Neural progenitor cell (in vitro differentiated cells): ENCODE results near the gene C1orf115. TPM values are rescaled to one million over a fixed set of nuclear protein-coding genes. Genes with fewer than 3 reads are reported as not detected.
A peak's percentile ranks its signal among the peaks of the same experiment; 100 is the strongest.

Experiments used
- DNase-seq: peaks from one replicate; pipeline ENCODE4 v3.0.0-alpha.2; 2016; ENCODE audit warnings: low spot score
- H2AFZ ChIP-seq: fragments of 200-600 bp; sonication (generic); replicated peaks from 2 replicates; pipeline ENCODE4 v1.6.1; 2016; ENCODE audit warnings: antibody characterized with exemption
- H3F3A ChIP-seq: fragments of 200-600 bp; sonication (generic); 2 replicates; pipeline ENCODE4 v1.6.1; 2016; ENCODE audit warnings: antibody characterized with exemption, low read depth
- H3K27ac ChIP-seq: fragments of 200-600 bp; sonication (generic); 2 replicates; pipeline ENCODE4 v1.5.1; 2016; ENCODE audit warnings: mild to moderate bottlenecking
- H3K27me3 ChIP-seq: fragments of 200-600 bp; sonication (generic); 2 replicates; pipeline ENCODE4 v1.6.1; 2016; ENCODE audit warnings: mild to moderate bottlenecking, moderate library complexity
- H3K36me3 ChIP-seq: fragments of 200-600 bp; sonication (generic); 2 replicates; pipeline ENCODE4 v1.5.1; 2016
- H3K4me1 ChIP-seq: fragments of 200-600 bp; sonication (generic); 2 replicates; pipeline ENCODE4 v1.6.1; 2016; ENCODE audit warnings: mixed run types
- H3K4me2 ChIP-seq: fragments of 200-600 bp; sonication (generic); 2 replicates; pipeline ENCODE4 v1.6.1; 2016
- H3K4me3 ChIP-seq: fragments of 200-600 bp; sonication (generic); 2 replicates; pipeline ENCODE4 v1.5.1; 2016
- H3K79me2 ChIP-seq: fragments of 200-600 bp; sonication (generic); 2 replicates; pipeline ENCODE4 v1.6.1; 2016; ENCODE audit warnings: low read depth
- H3K9ac ChIP-seq: fragments of 200-600 bp; sonication (generic); 2 replicates; pipeline ENCODE4 v1.6.1; 2016
- H3K9me3 ChIP-seq: fragments of 200-600 bp; sonication (generic); 2 replicates; pipeline ENCODE4 v1.5.1; 2016; ENCODE audit warnings: low read depth
- H4K20me1 ChIP-seq: fragments of 200-600 bp; sonication (generic); 2 replicates; pipeline ENCODE4 v1.6.1; 2016; ENCODE audit warnings: low read depth
- H3K27ac Mint-ChIP-seq: 3 replicates; pipeline ENCODE4 v1.8.0; 2021; ENCODE audit warnings: mixed read lengths
- H3K27me3 Mint-ChIP-seq: 2 replicates; pipeline ENCODE4 v1.8.0; 2022; ENCODE audit warnings: low read depth, mild to moderate bottlenecking, inconsistent platforms, moderate library complexity, mixed read lengths; ENCODE audit not compliant: insufficient read depth
- H3K36me3 Mint-ChIP-seq: 3 replicates; pipeline ENCODE4 v1.8.0; 2021; ENCODE audit warnings: mixed read lengths
- H3K4me1 Mint-ChIP-seq: 3 replicates; pipeline ENCODE4 v1.8.0; 2021; ENCODE audit warnings: mixed read lengths
- H3K4me3 Mint-ChIP-seq: 3 replicates; pipeline ENCODE4 v1.8.0; 2021; ENCODE audit warnings: mild to moderate bottlenecking, moderate library complexity, mixed read lengths
- H3K9me3 Mint-ChIP-seq: 3 replicates; pipeline ENCODE4 v1.8.0; 2020; ENCODE audit warnings: mixed read lengths
- EZH2 ChIP-seq: fragments of 200-600 bp; sonication (generic); IDR thresholded peaks from 2 replicates; pipeline ENCODE4 v1.6.1; 2017; ENCODE audit warnings: antibody characterized with exemption, mild to moderate bottlenecking, moderate library complexity
- EZH2phosphoT487 ChIP-seq: fragments of 200-600 bp; sonication (generic); IDR thresholded peaks from 2 replicates; pipeline ENCODE4 v1.6.1; 2017; ENCODE audit warnings: antibody characterized with exemption
- total RNA-seq: library from RNA; depleted of rRNA; stranded (reverse); fragments of >200 nt; gene quantifications from 2 replicates; pipeline ENCODE4 v1.2.3, GENCODE V29; 2015; ENCODE audit warnings: low replicate concordance
- TF ChIP-seq, protein P1 (sequence below): fragments of 200-600 bp; sonication (generic); IDR thresholded peaks from 2 replicates; pipeline ENCODE4 v1.5.1; 2017; ENCODE audit warnings: antibody characterized with exemption, mild to moderate bottlenecking

Gene C1orf115
- total RNA-seq, 1 donor from 2014 or later = 6.2 TPM

GRCh38 chr1:220691053-220691684 lies 1.0 kb downstream of the C1orf115 start:
- peaks cover 9% of the 10 kb centered on the region for H3K4me1 ChIP-seq
- Mint-ChIP-seq H3K9me3 (peaks cover 2% of the 10 kb centered on the region), H3K4me1 (peaks cover 7% of the 10 kb centered on the region), H3K4me3 (peak overlapping the region; percentile 87), H3K27me3 (peaks cover 11% of the 10 kb centered on the region), H3K27ac (no peak overlapping the region), H3K36me3 (no peaks in the 10 kb centered on the region)
- DNase-seq = peak; percentile 7
- H3K79me2 ChIP-seq = no peaks in the 10 kb centered on the region
- TF ChIP-seq EZH2 = peak; percentile 4
- TF ChIP-seq, protein P1, sequence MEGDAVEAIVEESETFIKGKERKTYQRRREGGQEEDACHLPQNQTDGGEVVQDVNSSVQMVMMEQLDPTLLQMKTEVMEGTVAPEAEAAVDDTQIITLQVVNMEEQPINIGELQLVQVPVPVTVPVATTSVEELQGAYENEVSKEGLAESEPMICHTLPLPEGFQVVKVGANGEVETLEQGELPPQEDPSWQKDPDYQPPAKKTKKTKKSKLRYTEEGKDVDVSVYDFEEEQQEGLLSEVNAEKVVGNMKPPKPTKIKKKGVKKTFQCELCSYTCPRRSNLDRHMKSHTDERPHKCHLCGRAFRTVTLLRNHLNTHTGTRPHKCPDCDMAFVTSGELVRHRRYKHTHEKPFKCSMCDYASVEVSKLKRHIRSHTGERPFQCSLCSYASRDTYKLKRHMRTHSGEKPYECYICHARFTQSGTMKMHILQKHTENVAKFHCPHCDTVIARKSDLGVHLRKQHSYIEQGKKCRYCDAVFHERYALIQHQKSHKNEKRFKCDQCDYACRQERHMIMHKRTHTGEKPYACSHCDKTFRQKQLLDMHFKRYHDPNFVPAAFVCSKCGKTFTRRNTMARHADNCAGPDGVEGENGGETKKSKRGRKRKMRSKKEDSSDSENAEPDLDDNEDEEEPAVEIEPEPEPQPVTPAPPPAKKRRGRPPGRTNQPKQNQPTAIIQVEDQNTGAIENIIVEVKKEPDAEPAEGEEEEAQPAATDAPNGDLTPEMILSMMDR = no peak
- TF ChIP-seq EZH2phosphoT487 = no peak
- H3K4me3 ChIP-seq = peak overlapping the region; percentile 96
- H3K4me2 ChIP-seq = peak overlapping the region; percentile 100
- H3K36me3 ChIP-seq = no peaks in the 10 kb centered on the region
- H3K9ac ChIP-seq = no peak overlapping the region
- H3K27me3 ChIP-seq = peaks cover 42% of the 10 kb centered on the region
- H3K27ac ChIP-seq = no peak overlapping the region
- no peaks in the 10 kb centered on the region for H3K9me3 ChIP-seq
- H3F3A ChIP-seq = peaks cover 4% of the 10 kb centered on the region
- peak overlapping the region; percentile 100 for H2AFZ ChIP-seq
- H4K20me1 ChIP-seq = no peaks in the 10 kb centered on the region

GRCh38 chr1:220692436-220693228 lies 2.5 kb downstream of the C1orf115 start:
- H3F3A ChIP-seq = peaks cover 4% of the 10 kb centered on the region
- peaks cover 9% of the 10 kb centered on the region for H3K4me1 ChIP-seq
- H4K20me1 ChIP-seq = no peaks in the 10 kb centered on the region
- no peak overlapping the region for H2AFZ ChIP-seq
- H3K9ac ChIP-seq = no peak overlapping the region
- Mint-ChIP-seq H3K27ac (no peak overlapping the region), H3K9me3 (peaks cover 2% of the 10 kb centered on the region), H3K36me3 (no peaks in the 10 kb centered on the region), H3K4me3 (no peak overlapping the region), H3K4me1 (peaks cover 7% of the 10 kb centered on the region), H3K27me3 (peaks cover 11% of the 10 kb centered on the region)
- no peak for DNase-seq
- TF ChIP-seq EZH2phosphoT487 (no peak), EZH2 (no peak)
- TF ChIP-seq, protein P1 = no peak
- no peak overlapping the region for H3K4me2 ChIP-seq
- H3K27me3 ChIP-seq = peaks cover 42% of the 10 kb centered on the region
- no peaks in the 10 kb centered on the region for H3K9me3 ChIP-seq
- H3K27ac ChIP-seq = no peak overlapping the region
- no peaks in the 10 kb centered on the region for H3K79me2 ChIP-seq
- no peaks in the 10 kb centered on the region for H3K36me3 ChIP-seq
- H3K4me3 ChIP-seq = no peak overlapping the region

DNA sequence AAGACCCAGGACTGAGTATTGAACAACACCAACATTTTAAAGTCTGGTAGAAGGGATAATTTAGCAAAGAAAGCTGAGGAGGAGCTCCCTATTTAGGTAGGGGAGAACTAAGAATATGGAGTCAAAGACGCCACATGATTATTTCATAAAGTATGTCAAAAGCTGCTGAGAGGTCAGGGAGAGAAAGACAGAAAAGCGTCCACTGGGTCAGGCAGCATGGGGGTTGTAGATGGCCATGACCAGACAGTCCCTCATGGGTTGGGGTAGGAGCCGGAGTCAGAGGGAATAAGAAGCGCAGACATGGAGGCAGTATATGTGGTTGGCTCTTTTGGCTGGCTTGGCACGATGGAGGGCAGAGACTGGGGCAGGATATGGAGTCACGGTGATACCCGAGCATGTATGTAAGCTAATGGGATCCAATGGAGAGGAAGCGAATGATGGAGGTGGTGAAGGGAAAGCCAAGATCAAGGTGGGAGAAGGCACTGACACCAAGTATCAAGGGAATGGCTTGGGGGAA lies 4.8 kb downstream of the C1orf115 start:
- H3K4me3 Mint-ChIP-seq = no peak overlapping the region
- Histone ChIP-seq H3K27ac (no peak overlapping the region), H3K9ac (no peak overlapping the region), H2AFZ (no peak overlapping the region), H3K4me1 (peaks cover 9% of the 10 kb centered on the region), H3K4me2 (no peak overlapping the region), H4K20me1 (no peaks in the 10 kb centered on the region), H3K79me2 (no peaks in the 10 kb centered on the region), H3K4me3 (no peak overlapping the region), H3K27me3 (peaks cover 31% of the 10 kb centered on the region), H3K36me3 (no peaks in the 10 kb centered on the region), H3F3A (peaks cover 4% of the 10 kb centered on the region), H3K9me3 (no peaks in the 10 kb centered on the region)
- H3K4me1 Mint-ChIP-seq = peaks cover 4% of the 10 kb centered on the region
- H3K36me3 Mint-ChIP-seq = no peaks in the 10 kb centered on the region
- peaks cover 8% of the 10 kb centered on the region for H3K27me3 Mint-ChIP-seq
- no peak overlapping the region for H3K27ac Mint-ChIP-seq
- TF ChIP-seq EZH2 (no peak), EZH2phosphoT487 (no peak)
- TF ChIP-seq, protein P1 = no peak
- no peaks in the 10 kb centered on the region for H3K9me3 Mint-ChIP-seq
- no peak for DNase-seq
